Smooth muscle cell of the brain vasculature (primary cell): ENCODE results near the gene DLGAP1.

Source experiments
- DNase-seq: peaks from one replicate; pipeline ENCODE4 v3.0.0-alpha.2; 2012; ENCODE audit warnings: low read depth, low spot score

The DLGAP1 gene

DNA sequence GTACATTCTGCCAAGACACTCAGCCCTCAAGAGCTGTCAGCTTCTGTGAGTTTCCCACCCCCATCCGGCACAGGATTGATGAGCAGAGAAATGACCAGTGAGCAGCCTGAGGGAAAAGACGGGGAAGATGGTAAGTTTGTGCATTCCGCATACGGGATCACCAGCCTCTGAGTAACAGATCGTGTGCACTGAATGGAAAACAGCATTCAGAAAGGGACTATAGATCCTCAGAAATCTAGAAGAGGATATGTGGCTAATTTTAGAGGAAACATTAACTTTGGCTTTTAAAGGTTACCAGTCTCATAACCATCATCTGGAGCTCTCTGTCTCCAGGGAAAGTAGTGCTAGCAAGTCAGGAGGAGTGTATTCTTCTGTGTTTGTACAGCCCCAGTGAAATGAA is 679.1 kb downstream of the DLGAP1 start:
- no peak for DNase-seq

DNA sequence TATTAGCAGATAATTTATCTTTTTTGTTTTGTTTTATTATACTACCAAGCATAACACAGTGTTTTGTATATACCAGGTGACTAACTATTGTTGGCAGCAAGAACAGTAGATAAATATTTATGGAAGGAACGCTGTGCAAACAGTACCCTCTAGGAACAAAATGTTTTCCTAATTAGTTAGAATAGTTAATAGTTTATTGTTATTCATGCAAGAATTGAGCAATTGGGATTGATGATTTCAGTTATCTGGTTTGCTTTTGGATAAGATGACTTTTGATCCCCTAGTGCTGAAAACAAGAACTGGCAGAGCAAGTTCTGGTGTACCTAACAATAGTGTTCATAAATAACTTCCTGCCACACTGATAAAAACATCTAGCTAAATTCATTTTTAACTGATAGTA is 681.8 kb downstream of the DLGAP1 start:
- no peak for DNase-seq

DNA sequence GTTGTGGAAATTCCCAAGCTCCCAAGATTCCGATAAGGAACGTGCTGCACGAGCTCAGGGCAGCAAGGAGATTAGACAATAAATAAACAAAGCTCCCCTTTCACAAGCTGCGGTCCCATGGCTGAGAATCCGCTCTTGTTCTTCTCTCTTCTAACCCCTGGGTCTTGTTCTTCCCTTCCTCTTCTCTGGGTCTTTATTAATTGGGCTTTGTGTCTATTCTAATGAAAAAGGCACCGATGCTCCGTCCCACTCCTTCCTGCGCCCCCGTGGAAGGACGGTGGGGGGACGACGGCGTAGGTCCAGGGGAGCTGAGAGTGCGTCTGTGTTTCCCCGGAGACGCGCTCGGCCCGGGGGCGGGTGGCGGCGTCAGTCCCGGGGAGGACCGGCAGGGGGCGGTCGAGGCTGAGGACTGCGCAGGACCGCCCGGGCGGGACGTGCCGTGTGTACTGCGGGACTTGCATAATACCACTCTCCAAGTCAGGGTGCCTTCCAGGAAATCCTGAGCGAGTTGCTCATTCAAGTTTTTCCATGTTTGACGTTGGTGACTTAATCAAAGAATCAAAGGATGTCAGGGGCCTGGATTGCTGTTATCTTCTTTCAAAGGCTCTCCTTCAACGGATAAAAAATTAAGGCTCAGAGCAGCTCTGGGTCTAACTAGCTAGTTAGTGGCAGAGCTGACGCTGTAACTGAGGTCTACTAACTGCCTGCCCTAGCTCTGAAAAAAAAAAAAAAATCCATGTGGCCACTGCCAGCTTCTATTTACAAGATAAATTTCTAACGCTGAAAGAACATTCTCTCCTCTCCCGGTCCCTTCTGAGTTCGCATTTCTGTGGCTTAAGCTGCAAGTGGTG is 683.8 kb downstream of the DLGAP1 start:
- peak; percentile 31 for DNase-seq

GRCh38 chr18:3761266-3761665 is 693.8 kb downstream of the DLGAP1 start:
- no peak for DNase-seq

GRCh38 chr18:3760741-3761140 is 694.4 kb downstream of the DLGAP1 start:
- DNase-seq: no peak

GRCh38 chr18:3759099-3759498 is 696.0 kb downstream of the DLGAP1 start:
- no peak for DNase-seq

GRCh38 chr18:3758531-3758930 is 696.6 kb downstream of the DLGAP1 start:
- DNase-seq: no peak

DNA sequence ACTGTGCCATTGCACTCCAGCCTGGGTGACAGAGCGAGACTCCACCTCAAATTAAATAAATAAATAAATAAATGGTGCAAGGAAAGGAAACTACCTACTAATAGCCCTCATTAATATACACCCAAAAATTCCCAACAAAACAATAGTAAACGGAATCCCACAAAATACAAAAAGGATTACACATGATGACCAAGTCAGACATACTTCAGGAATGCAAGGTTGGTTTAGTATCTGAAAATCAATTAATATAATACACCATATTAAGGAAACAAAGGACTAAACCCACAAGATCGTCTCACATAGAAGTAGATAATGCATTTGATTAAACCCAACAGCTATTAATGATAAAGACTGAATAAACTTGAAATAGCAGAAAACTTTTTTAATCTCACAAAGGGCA is 697.7 kb downstream of the DLGAP1 start:
- no peak for DNase-seq

- no peak for DNase-seq
Measured at GRCh38 chr18:3753106-3753505, 702.0 kb downstream of the DLGAP1 start.

DNA sequence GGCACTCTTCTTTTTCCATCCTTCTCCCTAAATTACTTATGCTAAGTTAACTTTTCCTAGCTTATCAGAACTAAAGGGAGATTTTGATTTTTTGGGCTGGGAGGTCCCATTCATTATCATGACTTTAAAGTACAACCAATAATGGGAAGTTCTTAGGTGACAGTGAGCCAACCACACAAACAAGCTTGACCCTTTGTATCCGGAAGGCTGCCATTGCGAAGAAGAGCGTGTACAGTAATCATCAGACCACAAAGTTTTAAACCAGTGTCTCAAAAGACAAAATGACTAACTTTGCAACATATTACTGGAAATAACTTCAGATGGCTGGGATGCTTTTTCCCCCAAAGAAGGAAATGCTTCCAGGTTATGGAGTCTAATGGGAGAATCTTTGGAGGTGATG is 707.0 kb downstream of the DLGAP1 start:
- DNase-seq: no peak

- no peak for DNase-seq
Measured at GRCh38 chr18:3747176-3747973, 707.7 kb downstream of the DLGAP1 start.

GRCh38 chr18:3742541-3742940 is 712.6 kb downstream of the DLGAP1 start:
- DNase-seq: no peak

DNA sequence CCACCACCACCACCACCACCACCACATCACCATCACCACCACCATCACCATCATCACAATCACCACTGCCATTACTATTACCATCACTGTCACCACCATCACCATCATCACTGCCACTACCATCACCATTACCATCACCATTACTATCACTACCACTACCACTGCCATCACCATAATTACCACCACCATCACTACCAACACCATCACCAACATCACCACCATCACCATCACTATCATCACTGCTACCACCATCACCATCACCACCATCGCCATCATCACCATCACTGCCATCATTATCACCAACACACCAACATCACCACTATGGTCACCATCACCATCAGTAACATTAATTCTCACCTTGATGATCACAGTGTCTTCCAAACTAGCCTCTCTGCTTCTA is 713.8 kb downstream of the DLGAP1 start:
- no peak for DNase-seq

DNA sequence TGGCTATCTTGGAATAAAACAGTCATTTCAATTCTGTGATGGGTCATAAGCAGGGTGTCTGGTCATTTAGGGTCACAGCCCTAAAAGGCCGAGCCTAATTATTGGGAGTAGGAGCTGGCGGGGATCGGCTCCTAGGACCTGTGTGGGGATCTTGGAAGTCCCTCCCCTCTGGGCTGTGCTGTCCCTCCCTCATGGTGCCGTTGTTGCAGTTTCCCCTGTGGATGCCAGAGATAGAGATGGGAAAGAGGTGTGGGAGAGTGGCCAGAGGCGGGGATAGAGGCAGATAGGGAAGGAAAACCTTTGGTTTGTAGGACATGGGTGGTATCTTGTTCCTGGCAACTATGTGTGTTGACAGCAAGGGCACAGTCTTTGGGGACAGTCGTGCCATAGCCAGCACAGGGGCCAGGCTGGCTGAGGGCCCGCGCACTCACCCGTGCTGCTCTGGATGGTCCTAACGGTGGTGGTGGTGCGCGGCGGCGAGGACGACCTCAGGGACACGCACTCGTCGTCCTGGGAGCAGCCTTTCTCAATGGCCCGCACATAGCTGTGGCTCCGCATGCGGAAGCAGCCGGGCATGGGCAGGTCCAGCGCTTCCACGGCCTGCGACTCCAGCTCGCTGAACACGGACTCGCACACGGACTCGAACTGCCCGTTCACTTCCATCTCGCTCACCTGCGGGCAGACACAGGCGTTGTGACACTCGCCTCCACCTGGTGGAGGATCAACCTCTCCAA is 726.2 kb downstream of the DLGAP1 start:
- DNase-seq: no peak

GRCh38 chr18:3727274-3727673 is 727.8 kb downstream of the DLGAP1 start:
- no peak for DNase-seq

GRCh38 chr18:3726238-3726951 is 728.7 kb downstream of the DLGAP1 start:
- DNase-seq: no peak

DNA sequence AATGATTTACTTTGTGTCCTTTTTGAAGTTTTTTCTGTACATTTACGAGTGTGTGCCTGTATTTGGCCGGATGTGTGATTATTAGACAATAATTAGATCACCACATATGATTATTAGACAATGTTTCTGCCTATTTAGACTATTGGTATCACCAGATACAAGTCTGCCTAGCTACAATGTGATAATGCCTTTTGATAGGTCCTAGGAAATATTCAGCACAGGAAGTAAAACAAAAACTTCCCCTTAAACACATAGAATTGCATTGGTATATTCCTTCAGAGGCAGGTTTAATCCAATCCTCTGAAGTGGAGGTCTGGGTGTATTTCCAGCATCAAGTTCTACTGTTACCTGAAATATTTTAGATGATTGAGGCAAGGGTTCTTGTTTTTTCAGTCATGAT is 730.0 kb downstream of the DLGAP1 start:
- DNase-seq: no peak

DNA sequence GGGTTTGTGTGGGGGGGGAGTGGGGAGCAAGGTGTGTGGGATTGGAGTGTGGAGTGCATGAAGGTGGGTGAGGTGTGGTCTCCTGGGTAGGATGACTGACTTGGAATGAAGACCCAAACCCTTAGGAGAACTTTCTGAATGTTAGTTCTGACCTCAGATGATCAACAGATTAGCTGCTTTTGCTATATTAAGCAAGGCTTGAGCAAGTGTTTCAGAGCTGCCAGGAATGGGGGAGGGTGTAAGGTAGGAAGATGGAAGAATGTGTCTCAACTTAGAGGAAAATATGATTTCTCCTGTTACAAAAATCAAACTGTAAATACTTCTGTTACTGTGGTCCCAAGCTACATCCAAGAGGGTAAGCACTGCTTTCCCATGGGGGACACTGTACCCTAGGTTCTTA is 731.6 kb downstream of the DLGAP1 start:
- DNase-seq: no peak

DNA sequence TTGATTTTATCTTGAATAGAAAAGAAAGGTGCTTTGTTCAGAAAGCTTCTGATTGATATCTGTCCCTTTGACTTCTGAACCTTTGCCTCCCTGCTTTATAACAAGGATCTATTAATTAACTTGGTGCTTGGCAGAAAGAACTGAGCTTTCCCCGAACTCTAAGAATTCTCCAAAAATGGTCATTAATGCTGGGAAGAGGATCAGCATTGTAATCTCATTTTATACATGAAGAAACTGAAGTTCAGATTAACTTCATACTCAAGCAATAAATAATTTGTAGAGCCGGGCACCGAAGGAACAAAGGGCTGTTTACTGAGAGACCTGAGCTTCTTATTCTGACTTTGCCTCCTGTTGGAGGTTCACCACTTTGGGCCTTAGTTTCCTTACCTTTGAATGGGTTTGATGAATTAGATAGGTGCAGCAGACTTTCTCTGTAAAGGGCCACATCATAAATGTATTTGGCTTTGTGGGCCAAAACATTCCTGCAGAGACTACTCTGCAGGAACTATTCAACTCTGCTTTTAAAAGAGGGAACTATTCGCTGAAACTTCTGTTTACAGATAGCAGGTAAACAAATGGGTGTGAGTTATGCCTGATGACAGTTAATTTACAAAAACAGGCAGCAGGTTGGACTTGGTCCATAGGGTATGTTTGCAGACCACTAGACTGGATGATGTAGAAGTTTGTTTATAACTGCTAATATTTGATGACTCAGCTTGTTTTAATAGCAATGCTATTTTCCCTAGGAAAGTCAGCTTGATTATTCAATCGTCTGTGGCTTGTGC is 732.3 kb downstream of the DLGAP1 start:
- no peak for DNase-seq

DNA sequence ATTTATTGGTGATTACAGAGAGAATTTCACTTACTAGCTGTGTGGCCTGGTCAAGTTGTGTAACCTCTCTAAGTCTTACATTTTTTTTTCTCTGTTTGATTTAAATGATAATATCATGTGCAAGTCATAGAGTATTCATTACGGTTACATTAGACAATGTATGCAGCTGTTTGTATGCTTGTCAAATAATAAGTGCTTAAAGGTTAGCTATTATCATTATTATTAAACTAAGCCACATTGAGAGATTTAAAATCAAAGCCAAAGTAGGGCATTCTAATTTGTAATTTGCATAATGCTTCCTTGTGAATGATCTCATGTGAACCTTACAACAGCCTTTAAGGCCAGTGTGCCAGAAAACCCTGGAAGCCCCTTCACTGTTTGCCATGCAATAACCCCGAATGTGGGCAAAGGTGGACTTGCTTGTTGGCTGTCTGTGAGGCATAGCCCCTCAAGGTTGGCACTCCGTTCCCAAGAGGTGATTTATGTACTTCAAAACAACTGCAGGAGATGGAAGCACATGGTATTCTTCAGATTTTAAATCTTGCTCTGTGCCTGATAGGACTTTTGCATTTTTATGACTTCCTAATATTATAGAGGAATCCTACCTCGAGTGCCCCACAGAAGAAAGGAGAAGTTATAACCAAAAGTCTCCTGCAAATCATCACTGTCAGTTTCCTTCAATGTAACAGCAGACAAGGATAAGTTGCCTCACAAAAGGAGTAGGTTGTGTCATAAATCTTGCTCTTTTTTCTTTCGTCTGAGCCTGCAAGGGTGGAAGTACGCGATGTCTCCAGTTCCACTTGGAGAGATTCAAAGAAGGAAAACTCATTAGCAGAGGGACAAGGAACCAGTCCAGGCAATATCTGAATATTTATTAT is 733.1 kb downstream of the DLGAP1 start:
- no peak for DNase-seq
